ENCODE measurements around the gene FGD6. TPM values are rescaled to one million over a fixed set of nuclear protein-coding genes. Genes with fewer than 3 reads are reported as not detected.

The FGD6 gene
- total and polyA plus RNA-seq, 2 experiments from 2014 or later: 12.9 to 32.4 TPM

GRCh38 chr12:95227818-95228356, 10.6 kb upstream of the FGD6 start:
- no peaks in the 10 kb centered on the region for H3K9me2 ChIP-seq (ENCODE audit: insufficient read depth)
- Mint-ChIP-seq H3K27me3 (ENCODE audit: insufficient read depth, low read depth, poor library complexity) (peaks cover 7% of the 10 kb centered on the region), H3K36me3 (ENCODE audit: low read depth) (peaks cover 17% of the 10 kb centered on the region), H3K4me3 (no peak overlapping the region), H3K27ac (no peak overlapping the region), H3K4me1 (peaks cover 31% of the 10 kb centered on the region), H3K9me3 (no peaks in the 10 kb centered on the region)
- no peak overlapping the region for H3K27ac ChIP-seq (ENCODE audit: low read depth)
- no peak overlapping the region for H3K4me3 ChIP-seq
- H3K27me3 ChIP-seq (ENCODE audit: insufficient read depth): no peaks in the 10 kb centered on the region
- H4K20me1 ChIP-seq (replicated peaks; ENCODE audit: insufficient read depth): peaks cover 16% of the 10 kb centered on the region; the same call in 1 of the 2 replicates
- 0 out of 2 replicates have a peak, but pooled peaks cover 14% of the 10 kb centered on the region for H3K4me1 ChIP-seq (ENCODE audit: insufficient read depth)
- no peak overlapping the region for H2AFZ ChIP-seq
- no peak overlapping the region for H3K4me2 ChIP-seq
- ATAC-seq: no peak
- no peaks in the 10 kb centered on the region for H3K36me3 ChIP-seq (ENCODE audit: insufficient read depth)
- no peak for DNase-seq (ENCODE audit: low spot score)
- H3K79me2 ChIP-seq (replicated peaks; ENCODE audit: insufficient read depth): peaks cover 100% of the 10 kb centered on the region
- H3F3A ChIP-seq (replicated peaks; ENCODE audit: low read depth): no peaks in the 10 kb centered on the region
- no peak for TF ChIP-seq REST (IDR thresholded peaks at IDR 0.05; ENCODE audit: unreplicated experiment)
- no peak for TF ChIP-seq NANOG (IDR thresholded peaks at IDR 0.05; ENCODE audit: borderline replicate concordance)
- no peak for TF ChIP-seq ZNF462 (CRISPR knock-in tag; IDR thresholded peaks at IDR 0.05)
- TF ChIP-seq CTCF (conservative IDR thresholded peaks at IDR 0.05; ENCODE audit: low read depth in 2 of 2): no peak
- TF ChIP-seq POLR2AphosphoS5 (IDR thresholded peaks at IDR 0.05; ENCODE audit: low read depth): no peak
- no peak for TF ChIP-seq ZNF114 (CRISPR knock-in tag; IDR thresholded peaks at IDR 0.05)
- no peak for TF ChIP-seq CREB1 (CRISPR knock-in tag; IDR thresholded peaks at IDR 0.05; ENCODE audit: low read depth)
- TF ChIP-seq ZNF331 (CRISPR knock-in tag; IDR thresholded peaks at IDR 0.05; ENCODE audit: low read depth): no peak
- TF ChIP-seq EZH2 (IDR thresholded peaks at IDR 0.05; ENCODE audit: low read depth, unreplicated experiment): no peak
- TF ChIP-seq ETS1 (IDR thresholded peaks at IDR 0.05): no peak
- TF ChIP-seq EZH2phosphoT487 (IDR thresholded peaks at IDR 0.05; ENCODE audit: unreplicated experiment): no peak
- no peak for TF ChIP-seq JUNB (IDR thresholded peaks at IDR 0.05; ENCODE audit: unreplicated experiment)
- no peak for TF ChIP-seq STAT1 (IDR thresholded peaks at IDR 0.05; ENCODE audit: unreplicated experiment)
